IPS DF 4.7 (cell line): ENCODE measurements around the gene TRIB2.
"Not testable (repeated sequence)": the region's sequence is repeated elsewhere in the genome, so short reads cannot be mapped to it uniquely, and the experiment has no call there.

ENCODE experiments used
- DNase-seq: peaks from one replicate; pipeline ENCODE4 v3.0.0-alpha.2; 2013; ENCODE audit warnings: low spot score; ENCODE audit errors: extremely low read depth

TRIB2 gene

DNA sequence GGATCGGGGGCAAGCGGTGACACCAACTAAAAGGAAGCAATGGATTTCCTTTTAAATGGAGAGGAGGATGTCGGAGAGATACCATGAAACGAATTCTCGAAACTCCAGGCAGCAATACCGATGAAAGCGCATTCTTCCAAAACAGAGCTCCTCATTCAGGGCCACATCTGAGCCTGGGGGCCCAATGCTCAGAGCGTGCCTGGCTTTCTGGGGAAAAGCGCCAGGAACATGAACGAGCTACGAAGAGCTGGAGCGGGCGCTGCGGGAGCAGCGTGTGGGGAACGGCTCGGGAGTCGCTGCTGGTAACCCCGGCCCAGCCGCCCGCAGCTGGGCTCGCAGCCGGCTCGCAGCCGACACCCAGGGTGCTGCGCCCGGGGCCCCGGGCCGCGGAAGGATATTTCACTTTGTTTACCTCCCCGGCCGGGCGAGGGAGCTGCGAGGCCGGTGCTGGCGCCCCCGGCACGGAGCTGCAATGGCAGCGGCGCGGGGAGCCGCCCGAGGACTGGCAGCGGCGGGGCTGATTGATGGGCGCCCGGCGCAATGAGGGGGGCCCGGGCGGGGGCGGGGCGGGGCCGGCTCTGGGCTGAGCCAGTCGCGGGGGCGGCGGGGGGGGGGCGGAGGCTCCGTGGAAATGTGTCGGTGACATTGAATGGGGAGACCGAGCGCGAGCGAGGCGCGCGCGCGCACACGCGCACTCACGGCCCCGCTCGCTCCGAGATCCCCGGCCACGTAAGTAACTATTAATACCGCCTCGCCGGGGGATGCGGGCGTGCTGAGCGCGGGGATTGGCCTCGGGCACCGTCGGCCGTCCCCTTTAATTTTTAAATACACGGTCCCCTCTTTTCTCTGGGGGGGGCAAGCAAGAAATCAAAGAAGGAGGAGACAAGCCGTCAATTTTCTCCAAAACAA is at the start of gene TRIB2:
TSS of gene TRIB2 (plus strand) at position 655 of the 909 bp plus-strand sequence. CDS start 1,372 bp downstream, outside the sequence.
- no peak for DNase-seq

DNA sequence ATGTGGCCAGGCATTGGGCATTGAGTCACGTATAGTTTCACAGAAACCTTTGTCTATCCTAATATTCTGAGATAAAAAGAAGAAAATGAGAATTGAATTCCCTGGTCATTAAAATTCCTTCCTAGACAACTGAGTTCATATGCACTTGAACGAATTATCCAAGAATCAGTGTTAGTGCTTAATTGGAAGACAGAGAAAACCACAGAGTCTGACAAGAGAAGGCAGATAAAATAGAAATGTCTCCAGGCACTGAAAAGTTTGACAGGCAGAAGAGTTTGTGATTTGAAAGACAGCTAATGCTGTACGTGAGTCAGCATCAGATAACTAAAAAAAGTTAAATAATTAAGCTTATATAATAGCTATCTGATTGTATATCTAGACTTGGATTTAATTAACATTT is 47.7 kb upstream of the TRIB2 start:
- DNase-seq, result no peak

DNA sequence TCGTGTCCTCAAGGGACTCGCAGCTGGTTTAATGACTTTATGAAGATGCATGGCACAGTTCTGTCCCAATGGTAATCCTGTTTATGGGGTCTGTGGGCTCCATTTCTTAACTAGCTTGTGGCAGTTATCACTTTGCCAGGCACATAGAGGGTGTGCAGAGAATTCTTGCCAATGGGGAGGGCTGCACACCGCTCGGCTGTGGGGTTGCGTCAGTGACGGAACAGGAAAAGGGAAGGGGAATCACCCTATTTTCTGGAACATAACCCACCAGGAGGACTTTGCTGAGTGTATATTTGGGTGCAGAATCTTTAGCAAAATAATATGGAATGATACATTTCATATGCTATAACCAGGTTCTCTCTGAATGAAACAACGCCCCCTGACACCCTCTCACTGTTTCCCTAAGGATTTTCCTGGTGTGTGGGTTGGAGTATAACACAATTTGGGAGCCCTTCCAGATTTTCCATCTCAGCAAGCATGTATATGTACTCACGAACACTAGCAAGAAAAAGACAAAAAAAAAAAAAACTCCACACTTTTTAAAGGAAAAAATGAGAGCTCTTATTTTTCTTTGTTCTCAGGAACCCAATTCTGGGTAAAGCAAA is 43.9 kb upstream of the TRIB2 start:
- DNase-seq, result no peak

DNA sequence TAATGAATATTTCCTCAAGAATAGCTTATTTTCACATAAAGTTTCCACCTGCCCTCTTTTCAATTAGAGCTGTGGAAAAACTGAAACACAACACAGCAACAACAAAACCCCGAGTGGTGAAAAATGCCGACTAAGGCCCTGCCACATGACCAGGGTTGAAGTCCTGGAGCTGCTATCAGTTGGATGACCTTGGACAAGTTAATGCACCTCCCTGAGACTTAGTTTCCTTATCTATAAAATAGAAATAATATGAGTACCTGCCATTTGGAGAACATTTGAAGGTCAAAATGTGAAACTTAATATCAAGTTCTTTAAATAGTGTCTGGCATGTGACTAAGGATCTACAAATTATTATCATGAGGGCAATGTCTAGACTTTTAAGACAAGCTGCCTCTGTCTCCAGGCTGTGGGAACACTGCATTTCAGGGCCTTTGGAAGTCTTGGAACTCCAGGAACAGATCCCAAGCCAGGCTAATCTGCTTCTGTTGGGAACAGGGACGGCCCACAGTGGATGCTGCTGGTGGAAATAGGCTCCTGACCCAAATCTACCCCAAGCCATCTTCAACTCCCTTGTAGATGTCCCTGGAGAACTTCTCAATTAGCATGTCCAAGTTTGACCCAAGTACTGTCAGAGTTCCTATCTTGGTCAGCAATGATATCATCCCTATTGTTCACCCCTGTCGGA is 42.0 kb upstream of the TRIB2 start:
- DNase-seq, result no peak

DNA sequence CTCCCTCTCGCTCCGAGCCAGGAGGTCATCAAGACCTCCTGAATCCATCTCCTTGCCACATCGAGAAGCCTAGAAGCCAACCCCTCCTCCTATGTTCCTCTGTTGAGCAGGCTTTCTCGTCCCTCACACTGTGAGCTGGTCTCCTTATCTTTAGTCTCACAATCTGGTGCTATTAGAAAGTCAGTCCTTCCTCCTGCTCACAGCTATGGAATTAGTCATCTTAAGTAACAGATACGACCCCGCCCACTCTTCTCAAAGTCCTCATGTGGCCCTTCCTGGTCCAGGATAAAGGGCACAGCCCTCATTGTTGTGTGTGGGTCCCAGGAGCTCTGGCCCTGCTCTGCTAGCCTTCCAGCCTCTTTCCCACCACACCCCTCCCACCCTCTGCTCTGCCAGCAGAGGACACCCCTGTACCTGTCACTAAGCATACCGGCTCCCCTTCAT is 41.4 kb upstream of the TRIB2 start:
- DNase-seq, result no peak

DNA sequence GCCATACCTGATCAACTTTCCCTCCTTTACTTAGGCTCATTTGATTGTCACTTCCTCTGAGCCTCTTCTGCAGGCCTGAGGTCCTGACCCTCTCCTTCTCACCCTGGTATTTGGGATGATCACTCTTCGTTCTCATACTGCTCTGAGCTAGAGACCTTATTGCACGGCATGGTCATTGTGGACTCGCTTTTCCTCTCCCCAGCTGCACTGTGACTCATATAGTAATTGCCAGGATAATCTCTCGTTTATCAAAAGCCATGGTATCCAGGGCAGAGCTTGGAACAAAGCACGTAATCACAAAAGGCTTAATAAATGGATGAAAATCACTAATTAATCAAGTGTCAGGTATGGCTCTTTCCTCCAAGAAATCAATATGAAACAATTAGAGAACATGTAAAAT is 40.9 kb upstream of the TRIB2 start:
- no peak for DNase-seq

DNA sequence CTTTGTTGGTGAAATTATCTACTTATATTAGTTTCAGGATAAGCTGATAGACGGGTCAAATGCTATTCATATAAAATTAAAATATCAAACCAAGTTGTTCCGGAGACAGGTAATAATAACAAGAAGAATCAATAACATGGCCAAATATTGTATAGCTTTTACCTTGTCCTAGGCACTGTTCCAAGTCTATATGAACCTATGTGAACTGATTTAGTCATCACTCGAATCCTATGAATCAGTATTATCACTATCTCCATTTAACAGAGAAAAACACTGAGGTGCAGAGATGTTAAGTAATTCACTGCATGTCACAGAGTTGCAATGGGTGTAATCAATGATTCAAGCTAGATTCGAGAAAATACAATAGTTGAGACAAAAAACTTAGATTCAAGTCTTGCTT is 40.0 kb upstream of the TRIB2 start:
- DNase-seq, result no peak

DNA sequence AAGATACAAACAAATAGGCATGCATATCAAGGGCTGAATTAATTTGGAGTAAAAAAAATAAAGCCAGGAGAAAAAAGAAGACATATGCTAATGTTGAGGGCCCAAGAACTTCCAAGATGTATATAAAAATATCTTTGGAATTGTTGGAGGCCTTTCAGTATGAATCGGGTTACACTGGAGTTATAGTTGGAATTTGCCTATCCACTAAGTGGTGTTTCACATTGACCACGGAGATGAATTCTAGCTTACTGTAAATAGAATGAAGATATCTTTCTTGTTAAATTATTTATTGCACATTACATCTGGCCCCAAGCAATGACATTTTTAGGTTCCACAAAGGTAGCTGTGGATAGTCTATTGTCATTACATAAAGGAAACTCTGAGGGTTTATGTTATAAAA is 38.5 kb upstream of the TRIB2 start:
- DNase-seq, result no peak

DNA sequence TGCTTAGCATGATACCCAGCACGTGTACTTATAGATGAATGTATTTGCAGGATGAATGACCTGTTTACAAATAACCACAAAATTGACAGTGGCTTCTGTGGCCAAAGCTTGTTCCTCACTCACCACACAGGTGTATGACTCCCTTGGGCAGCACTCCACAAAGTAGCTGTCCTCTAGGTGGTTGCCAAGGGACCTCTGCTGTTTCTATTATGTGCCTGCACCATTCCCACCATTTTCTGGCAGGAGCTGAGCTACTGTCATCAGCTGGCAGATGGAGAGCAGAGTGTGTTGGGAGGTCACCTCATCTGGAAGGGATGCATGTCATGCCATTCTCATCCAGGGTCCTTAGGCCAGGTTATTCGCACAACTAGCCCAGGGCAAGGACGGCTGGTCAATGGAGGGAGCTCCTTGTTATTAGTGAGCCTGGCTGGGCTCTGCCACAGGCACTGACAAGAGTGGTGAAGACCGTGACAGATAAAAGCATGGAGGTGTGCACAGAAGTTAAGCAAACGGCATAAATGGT is 37.1 kb upstream of the TRIB2 start:
- DNase-seq, result no peak

DNA sequence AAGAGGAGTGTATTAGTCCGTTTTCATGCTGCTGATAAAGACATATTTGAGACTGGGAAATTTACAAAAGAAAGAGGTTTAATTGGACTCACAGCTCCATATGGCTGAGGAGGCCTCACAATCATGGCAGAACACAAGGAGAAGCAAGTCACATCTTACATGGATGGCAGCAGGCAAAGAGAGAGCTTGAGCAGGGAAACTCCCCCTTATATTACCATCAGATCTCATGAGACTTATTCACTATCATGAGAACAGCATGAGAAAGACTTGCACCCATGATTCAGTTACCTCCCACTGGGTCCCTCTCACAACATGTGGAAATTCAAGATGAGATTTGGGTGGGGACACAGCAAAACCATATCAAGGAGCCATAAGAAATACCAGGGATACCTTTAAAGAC is 36.6 kb upstream of the TRIB2 start:
- not testable (repeated sequence) for DNase-seq

DNA sequence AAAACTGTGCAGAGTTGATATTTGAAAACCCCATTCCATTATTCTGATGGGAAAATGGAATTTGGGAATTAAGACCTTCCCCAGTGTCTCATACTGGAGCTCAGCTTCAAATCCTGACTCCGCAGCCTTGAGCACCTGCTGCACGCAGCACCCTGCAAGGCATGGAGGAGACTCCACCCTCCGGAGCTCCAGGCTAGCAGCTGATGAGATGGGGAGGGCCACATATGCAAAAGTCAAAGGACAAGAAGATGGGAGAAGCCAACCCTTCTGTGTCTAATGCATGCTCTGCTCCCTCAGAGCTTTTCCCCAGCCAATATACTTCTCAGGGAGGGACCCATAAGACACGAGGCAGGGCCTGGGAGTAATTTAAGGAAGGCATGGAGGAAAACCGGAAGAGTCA is 34.7 kb upstream of the TRIB2 start:
- no peak for DNase-seq

DNA sequence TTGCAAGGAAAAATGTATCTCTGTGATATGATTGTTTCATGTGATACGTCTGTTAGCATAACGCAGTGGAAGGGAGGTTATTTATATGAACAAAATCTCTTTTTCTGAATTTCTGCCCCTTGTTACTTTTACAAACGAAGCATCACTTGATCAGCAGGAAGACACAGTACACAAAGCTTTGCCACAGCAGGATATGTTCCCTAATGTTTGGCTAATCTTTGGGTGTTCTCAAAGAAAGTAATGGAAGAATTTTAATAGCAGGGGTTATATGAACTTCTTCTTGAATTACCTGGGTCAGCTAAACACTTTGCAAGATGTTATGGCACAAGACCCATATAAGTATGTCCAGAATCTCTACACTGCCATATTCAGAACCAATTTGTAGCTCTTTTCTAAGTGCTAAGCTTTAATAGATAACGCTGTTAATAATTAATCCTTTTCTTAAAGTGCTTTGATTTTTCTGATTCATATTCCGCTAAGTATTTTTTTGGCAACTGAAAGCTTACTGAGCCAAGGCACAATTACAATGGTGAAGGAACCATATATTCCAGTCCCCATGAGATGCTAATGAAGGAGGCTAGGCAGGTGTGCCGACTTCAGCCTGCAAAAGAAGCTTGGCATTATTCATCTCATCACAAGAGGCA is 33.2 kb upstream of the TRIB2 start:
- DNase-seq, result no peak

DNA sequence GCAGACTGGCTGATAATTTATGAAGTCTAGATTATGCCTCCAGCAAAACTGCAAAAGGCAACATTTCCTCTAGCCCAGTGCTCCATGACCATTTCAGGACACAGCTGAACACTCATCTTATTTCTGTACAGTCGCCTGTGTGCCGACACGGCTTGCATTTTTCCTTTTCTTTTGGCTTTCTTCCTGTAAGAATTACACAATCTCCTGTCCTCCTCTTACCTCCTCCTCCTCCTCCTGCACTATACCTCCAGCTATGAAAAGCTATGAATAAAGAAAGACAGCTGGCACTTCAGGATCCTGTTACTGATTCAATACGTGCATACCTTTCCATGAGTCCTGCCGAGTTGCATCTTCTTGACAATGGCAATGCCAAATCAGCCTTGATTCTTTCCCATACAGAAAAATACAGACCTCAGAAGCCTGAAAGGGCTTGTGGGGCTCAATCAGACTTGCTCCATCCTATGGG is 32.2 kb upstream of the TRIB2 start:
- no peak for DNase-seq

DNA sequence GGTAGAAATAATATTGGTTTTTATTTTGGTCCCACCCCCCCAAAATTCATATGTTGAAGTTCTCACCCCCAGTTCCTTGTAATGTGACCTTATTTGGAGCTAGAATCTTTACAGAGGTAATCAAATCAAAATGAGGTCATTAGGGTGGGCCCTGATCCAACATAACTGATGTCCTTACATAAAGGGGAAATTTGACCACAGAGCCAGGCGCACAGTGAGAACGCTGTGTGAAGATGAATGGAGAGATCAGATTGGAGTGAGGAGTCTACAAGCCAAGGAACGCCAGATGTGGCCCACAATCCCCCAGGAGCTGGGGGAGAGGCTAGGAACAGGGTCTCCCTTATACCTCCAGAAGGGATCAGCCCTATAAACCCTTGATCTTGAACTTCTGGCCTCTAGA is 31.6 kb upstream of the TRIB2 start:
- no peak for DNase-seq

DNA sequence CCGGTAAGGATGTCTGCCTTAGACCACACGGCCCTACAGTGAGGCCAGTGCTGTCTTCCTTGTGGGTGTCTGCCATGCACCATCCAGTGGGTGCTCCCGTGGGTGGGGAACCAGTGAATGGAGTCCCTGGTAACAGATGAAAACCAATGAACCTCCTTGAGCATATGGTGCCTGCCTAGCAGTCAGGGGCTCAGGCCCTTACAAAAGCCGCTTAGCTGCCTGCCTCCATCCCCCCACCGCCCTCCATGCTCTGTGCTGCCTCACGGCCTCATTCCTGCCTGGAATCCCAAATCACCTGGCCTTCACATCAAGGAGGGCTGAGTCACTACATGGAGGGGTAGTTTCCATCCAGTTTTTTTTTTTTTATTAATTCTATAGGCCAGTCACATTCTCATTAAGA is 30.8 kb upstream of the TRIB2 start:
- DNase-seq, result no peak

DNA sequence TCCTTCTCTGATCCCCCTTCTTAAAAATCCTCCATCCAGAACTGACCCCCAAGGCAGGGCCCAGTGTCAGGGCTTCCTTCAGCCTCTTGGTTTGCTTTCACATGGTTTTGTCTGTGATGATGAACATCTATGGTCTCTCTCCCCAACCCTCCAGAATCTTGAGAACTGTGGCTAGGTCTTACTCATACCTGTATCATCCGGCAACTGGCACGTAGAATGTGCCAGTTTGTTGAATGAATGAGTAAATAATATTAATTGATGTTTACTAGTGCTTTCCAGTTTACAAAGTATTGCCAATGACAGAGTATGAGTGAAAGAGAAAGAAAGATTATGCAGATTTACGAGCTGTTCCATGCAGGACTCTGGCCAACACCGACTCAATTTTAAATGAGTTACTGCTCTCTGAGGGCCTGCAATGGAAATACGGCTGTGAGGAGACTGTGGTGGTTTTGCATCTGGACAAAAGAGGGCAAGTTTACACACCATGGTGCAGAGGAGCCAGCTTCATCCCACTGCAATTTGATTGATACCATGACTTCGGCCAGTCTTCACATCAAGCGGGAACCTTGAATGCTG is 29.9 kb upstream of the TRIB2 start:
- DNase-seq, result no peak

DNA sequence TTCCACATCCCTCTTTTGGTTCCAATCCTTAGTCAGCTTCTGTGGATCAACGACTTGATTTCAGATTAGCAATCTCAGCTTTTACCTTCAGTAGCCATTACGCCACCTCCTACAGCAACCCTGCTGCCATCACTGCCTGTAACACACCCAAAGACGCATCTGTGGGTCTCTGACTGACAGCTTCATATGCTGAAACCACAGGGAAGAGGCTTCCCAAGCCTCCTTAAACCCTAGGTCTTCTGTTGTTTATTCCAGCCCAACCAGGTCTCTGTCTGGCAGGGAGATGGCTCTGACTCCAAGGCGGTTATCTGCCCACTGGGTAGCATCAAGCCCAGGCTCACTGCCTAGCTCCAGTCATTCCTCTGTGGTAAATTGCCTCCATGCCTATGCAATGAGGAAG is 28.6 kb upstream of the TRIB2 start:
- DNase-seq, result no peak

DNA sequence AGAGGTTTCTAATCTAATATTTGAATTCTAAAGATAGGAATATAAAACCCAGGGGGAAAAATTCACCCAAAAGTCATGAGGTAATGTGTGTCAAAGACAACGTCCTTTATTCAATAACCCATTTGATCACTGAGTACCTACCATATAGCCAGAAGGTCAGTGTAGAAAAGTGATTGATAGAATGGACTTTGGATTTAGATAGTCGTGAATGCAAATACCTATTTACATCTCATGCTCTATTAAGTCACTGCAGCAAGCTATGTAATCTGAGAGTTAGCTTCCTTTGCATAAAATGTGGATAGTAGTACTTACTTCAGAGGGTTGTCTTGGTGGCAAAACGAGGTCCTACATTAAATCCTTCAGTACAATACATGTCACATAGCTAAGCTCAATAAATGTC is 27.8 kb upstream of the TRIB2 start:
- no peak for DNase-seq

DNA sequence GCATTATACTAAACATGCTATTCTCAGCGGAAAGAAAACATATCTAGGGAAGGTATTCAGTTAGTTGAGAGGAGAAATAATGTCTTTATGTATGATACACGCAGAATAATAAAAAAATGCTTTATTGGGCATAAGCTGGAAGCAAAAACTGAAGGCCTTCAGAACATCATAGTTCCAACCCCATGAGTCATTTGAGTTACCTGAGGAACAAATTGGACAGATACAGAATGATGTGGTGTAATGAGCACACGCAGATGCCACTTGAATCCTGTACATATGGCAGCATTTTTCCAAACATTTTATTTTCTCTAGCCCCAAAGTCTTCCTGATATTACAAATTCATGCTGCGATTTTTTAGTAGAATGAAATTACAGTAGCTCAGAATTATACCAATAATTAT is 23.2 kb upstream of the TRIB2 start:
- DNase-seq, result no peak

DNA sequence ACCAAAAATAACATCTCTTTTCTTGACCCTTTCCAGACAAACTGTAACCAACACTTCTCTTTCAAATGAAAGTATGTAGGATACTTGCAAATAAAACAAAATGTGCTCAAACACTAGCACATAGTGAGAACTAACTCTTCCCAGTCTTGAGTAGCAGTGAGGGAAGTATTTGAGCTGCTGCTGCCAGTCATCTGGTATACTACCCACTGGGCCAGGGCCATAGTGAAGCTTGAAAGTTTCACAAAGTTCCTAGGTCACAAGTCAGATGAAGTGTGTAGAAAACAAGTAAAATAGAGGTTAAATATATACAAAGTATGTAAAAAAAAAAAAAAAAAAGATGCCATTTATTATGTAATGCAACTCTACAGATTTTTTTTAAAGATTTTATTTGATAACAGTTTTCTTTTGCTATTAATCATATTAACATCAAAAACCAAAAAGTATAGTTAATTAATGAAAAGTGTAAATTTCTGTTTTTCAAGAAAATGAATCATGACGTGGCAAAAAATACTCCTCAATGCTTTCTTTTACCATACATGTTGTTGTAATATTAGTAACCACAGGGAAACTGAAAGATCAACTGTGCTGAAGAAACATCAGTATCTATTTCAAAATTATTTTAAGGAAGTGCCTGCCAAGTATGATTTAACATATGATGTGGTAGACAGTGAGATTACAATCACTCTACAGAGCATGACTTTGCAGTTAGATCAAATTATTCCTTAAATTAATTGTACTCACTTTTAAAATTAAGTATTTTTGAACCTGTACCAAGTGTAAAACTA is 21.6 kb upstream of the TRIB2 start:
- DNase-seq, result no peak
